ENCODE measurements around the gene UBE2D4. TPM values are rescaled to one million over a fixed set of nuclear protein-coding genes. Genes with fewer than 3 reads are reported as not detected.
"Not testable (repeated sequence)": the region's sequence is repeated elsewhere in the genome, so short reads cannot be mapped to it uniquely, and the experiment has no call there.

UBE2D4 gene
- total RNA-seq, 1 experiment from 2014 or later, result 2.4 TPM

- CTCF ChIA-PET, result no interaction called here
- POLR2A ChIA-PET, result no interaction called here
- TF ChIP-seq MYBL2 (CRISPR knock-in tag; IDR thresholded peaks at IDR 0.05) (no peak), FOXP1 (CRISPR knock-in tag; IDR thresholded peaks at IDR 0.05; ENCODE audit: borderline replicate concordance) (no peak), TEAD1 (CRISPR knock-in tag; IDR thresholded peaks at IDR 0.05) (no peak), HMGXB4 (CRISPR knock-in tag; IDR thresholded peaks at IDR 0.05) (no peak), OVOL2 (CRISPR knock-in tag; IDR thresholded peaks at IDR 0.05; ENCODE audit: borderline replicate concordance) (no peak), FOXJ3 (CRISPR knock-in tag; IDR thresholded peaks at IDR 0.05; ENCODE audit: borderline replicate concordance) (no peak), ZNF232 (CRISPR knock-in tag; IDR thresholded peaks at IDR 0.05) (no peak), HMGA2 (CRISPR knock-in tag; IDR thresholded peaks at IDR 0.05) (no peak)
- H3K36me3 Mint-ChIP-seq, result no peaks in the 10 kb centered on the region
- H3K9me3 Mint-ChIP-seq, result peaks cover 4% of the 10 kb centered on the region; the same call in 1 of the 2 replicates
- H3K4me3 Mint-ChIP-seq, result no peak overlapping the region
- no peaks in the 10 kb centered on the region for H3K4me1 Mint-ChIP-seq
- DNase-seq (ENCODE audit: low spot score) (no peak), ATAC-seq (no peak)
- no peaks in the 10 kb centered on the region for H3K27me3 Mint-ChIP-seq (ENCODE audit: low read depth)
- no peak overlapping the region for H3K27ac Mint-ChIP-seq
Measured at GRCh38 chr7:43895847-43896415, 30.3 kb upstream of the UBE2D4 start.

- H3K4me3 Mint-ChIP-seq; H3K27me3 Mint-ChIP-seq (ENCODE audit: low read depth); CTCF ChIA-PET: not testable (repeated sequence)
Measured at GRCh38 chr7:43898571-43898970, 27.7 kb upstream of the UBE2D4 start.

GRCh38 chr7:43902542-43903054 lies 23.6 kb upstream of the UBE2D4 start:
- TF ChIP-seq ARID4B (CRISPR knock-in tag; IDR thresholded peaks at IDR 0.05; ENCODE audit: borderline replicate concordance), result no peak
- no peak for TF ChIP-seq ZSCAN18 (CRISPR knock-in tag; IDR thresholded peaks at IDR 0.05)
- no peak for TF ChIP-seq GRHL2 (CRISPR knock-in tag; IDR thresholded peaks at IDR 0.05; ENCODE audit: insufficient replicate concordance, severe bottlenecking)
- TF ChIP-seq NR3C1 (CRISPR knock-in tag; conservative IDR thresholded peaks at IDR 0.05; ENCODE audit: low read depth), result no peak
- no peak for TF ChIP-seq PREB (CRISPR knock-in tag; IDR thresholded peaks at IDR 0.05; ENCODE audit: borderline replicate concordance)
- TF ChIP-seq TP53 (CRISPR knock-in tag; IDR thresholded peaks at IDR 0.05), result no peak
- no peak for TF ChIP-seq CBFB (CRISPR knock-in tag; IDR thresholded peaks at IDR 0.05; ENCODE audit: low read depth)
- no peak for TF ChIP-seq ZNF425 (CRISPR knock-in tag; conservative IDR thresholded peaks at IDR 0.05)
- TF ChIP-seq MXD4 (CRISPR knock-in tag; IDR thresholded peaks at IDR 0.05; ENCODE audit: borderline replicate concordance), result no peak
- no peak for TF ChIP-seq HMGA2 (CRISPR knock-in tag; IDR thresholded peaks at IDR 0.05)
- TF ChIP-seq TCF7 (CRISPR knock-in tag; IDR thresholded peaks at IDR 0.05; ENCODE audit: low read depth), result no peak
- TF ChIP-seq NFATC4 (CRISPR knock-in tag; IDR thresholded peaks at IDR 0.05), result no peak
- H3K36me3 Mint-ChIP-seq, result no peaks in the 10 kb centered on the region
- peaks cover 42% of the 10 kb centered on the region for H3K4me1 Mint-ChIP-seq
- no peaks in the 10 kb centered on the region for H3K27me3 Mint-ChIP-seq (ENCODE audit: low read depth)
- ATAC-seq (no peak), DNase-seq (ENCODE audit: low spot score) (no peak)
- ChIA-PET POLR2A (no interaction called here), CTCF (interaction anchor here (0.7 kb wide), 1 partner anchor 11 kb away, joined by 3 read pairs; no protein-coding TSS in a partner anchor)
- no peak overlapping the region for H3K4me3 Mint-ChIP-seq
- H3K27ac Mint-ChIP-seq, result no peak overlapping the region
- H3K9me3 Mint-ChIP-seq, result no peaks in the 10 kb centered on the region

More at GRCh38 chr7:43898571-43898970, 27.7 kb upstream of the UBE2D4 start:
- H3K36me3 Mint-ChIP-seq; H3K9me3 Mint-ChIP-seq; H3K27ac Mint-ChIP-seq; ATAC-seq; POLR2A ChIA-PET; DNase-seq (ENCODE audit: low spot score): not testable (repeated sequence)
- peaks cover 21% of the 10 kb centered on the region for H3K4me1 Mint-ChIP-seq
